Colonic mucosa (tissue), 4 donors: ENCODE data around the gene TGFBR3. TPM values are rescaled to one million over a fixed set of nuclear protein-coding genes. Genes with fewer than 3 reads are reported as not detected.

Experiments used
- DNase-seq: peaks from one replicate; pipeline ENCODE4 v3.0.0-alpha.2; 2020
- H3K27ac ChIP-seq: fragments of 200-600 bp; one replicate; pipeline ENCODE4 v1.8.0; 2021
- H3K27me3 ChIP-seq: fragments of 200-600 bp; one replicate; pipeline ENCODE4 v1.8.0; 2021
- H3K36me3 ChIP-seq: fragments of 200-600 bp; one replicate; pipeline ENCODE4 v1.8.0; 2021
- H3K4me1 ChIP-seq: fragments of 200-600 bp; one replicate; pipeline ENCODE4 v1.8.0; 2021; ENCODE audit warnings: mild to moderate bottlenecking
- H3K4me3 ChIP-seq: fragments of 200-600 bp; one replicate; pipeline ENCODE4 v1.8.0; 2021
- H3K9ac ChIP-seq, 2 donors: one replicate each; pipeline ENCODE4 v1.7.0; 2013; ENCODE audit warnings: control low read depth in 2 of 2, low read depth in 2 of 2, low read length in 2 of 2
- H3K9me3 ChIP-seq: fragments of 200-600 bp; one replicate; pipeline ENCODE4 v1.8.0; 2021
- intact Hi-C: fragments of 100-400 bp; cut with DNase I; formaldehyde crosslinking; loops from one replicate; pipeline ENCODE4 v1.14.1; 2022
- total RNA-seq, 2 donors: library from RNA; stranded (reverse); fragmentation: NEBNext Ultra II Directional in 1 of 2; extraction: Animal tissue kit (Norgen Biotek cat#: 25700) in 1 of 2; gene quantifications; one replicate each; pipeline ENCODE4 v1.2.1, GENCODE V29; 2021
- TF ChIP-seq, protein P1 (sequence below): fragments of 200-600 bp; IDR thresholded peaks from one replicate; pipeline ENCODE4 v1.8.0; 2022; ENCODE audit warnings: antibody characterized with exemption, mild to moderate bottlenecking
- donor health status: healthy.
- donor health status: DM: no; HTN: no; CAD: no.
- donor health status: DM: no; HTN: no; CAD: no.

TGFBR3 gene
- total RNA-seq, 2 donors from 2014 or later: 8.4 to 16.0 TPM

DNA sequence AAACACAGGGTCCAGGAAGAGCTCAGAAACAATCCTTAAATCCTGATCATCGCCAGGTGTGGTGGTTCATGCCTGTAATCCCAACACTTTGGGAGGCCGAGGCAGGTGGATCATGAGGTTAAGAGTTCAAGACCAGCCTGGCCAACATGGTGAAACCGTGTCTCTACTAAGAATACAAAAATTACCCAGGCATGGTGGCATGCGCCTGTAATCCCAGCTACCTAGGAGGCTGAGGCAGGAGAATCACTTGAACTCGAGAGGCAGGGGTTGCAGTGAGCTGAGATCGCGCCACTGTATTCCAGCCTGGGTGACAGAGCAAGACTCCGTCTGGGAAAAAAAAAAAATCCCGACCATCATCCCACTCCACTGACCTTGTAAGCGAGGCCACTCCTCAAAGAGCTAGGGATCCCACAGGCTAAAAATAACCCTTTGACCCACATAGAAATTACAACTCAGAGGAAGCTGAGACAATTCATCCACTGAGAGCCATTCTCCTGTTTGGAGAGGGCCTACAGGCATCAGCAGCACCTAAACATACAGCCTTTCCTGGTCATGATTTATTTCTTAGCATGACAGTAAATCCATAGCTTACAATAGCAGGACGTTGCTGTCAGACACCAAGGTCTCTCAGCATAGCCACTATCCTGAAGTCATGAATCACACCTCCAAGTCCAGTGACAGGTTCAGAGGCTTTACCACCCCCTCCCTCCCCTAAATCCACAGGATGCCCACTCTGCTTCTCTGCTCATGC is 66.7 kb downstream of the TGFBR3 start:
- Histone ChIP-seq H3K9me3 (no peaks in the 10 kb centered on the region), H3K27ac (peak overlapping the region; percentile 48), H3K9ac (peak overlapping the region in 1 of 2 donors; percentile 48), H3K4me3 (no peak overlapping the region), H3K36me3 (no peaks in the 10 kb centered on the region), H3K27me3 (no peaks in the 10 kb centered on the region), H3K4me1 (peaks cover 3% of the 10 kb centered on the region)
- intact Hi-C loops: no loop called here
- TF ChIP-seq, protein P1, sequence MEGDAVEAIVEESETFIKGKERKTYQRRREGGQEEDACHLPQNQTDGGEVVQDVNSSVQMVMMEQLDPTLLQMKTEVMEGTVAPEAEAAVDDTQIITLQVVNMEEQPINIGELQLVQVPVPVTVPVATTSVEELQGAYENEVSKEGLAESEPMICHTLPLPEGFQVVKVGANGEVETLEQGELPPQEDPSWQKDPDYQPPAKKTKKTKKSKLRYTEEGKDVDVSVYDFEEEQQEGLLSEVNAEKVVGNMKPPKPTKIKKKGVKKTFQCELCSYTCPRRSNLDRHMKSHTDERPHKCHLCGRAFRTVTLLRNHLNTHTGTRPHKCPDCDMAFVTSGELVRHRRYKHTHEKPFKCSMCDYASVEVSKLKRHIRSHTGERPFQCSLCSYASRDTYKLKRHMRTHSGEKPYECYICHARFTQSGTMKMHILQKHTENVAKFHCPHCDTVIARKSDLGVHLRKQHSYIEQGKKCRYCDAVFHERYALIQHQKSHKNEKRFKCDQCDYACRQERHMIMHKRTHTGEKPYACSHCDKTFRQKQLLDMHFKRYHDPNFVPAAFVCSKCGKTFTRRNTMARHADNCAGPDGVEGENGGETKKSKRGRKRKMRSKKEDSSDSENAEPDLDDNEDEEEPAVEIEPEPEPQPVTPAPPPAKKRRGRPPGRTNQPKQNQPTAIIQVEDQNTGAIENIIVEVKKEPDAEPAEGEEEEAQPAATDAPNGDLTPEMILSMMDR: no peak
- no peak for DNase-seq

DNA sequence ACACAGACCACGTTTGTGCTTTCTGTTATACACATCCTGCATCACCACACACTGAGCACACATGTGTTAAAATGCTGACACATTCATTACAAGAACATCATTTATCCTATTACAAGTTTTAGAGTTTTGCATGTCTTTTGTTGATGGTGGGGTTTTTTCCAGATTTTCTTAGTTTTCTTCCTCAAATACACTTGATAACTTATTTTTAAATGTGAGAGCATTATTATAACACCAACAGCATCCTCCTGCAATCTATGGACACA is 67.3 kb downstream of the TGFBR3 start:
- TF ChIP-seq, protein P1: no peak
- peaks cover 3% of the 10 kb centered on the region for H3K4me1 ChIP-seq
- H3K9me3 ChIP-seq: no peaks in the 10 kb centered on the region
- intact Hi-C loops: no loop called here
- H3K9ac ChIP-seq: no peak overlapping the region
- no peaks in the 10 kb centered on the region for H3K36me3 ChIP-seq
- no peak overlapping the region for H3K4me3 ChIP-seq
- no peak overlapping the region for H3K27ac ChIP-seq
- no peak for DNase-seq
- H3K27me3 ChIP-seq: no peaks in the 10 kb centered on the region

DNA sequence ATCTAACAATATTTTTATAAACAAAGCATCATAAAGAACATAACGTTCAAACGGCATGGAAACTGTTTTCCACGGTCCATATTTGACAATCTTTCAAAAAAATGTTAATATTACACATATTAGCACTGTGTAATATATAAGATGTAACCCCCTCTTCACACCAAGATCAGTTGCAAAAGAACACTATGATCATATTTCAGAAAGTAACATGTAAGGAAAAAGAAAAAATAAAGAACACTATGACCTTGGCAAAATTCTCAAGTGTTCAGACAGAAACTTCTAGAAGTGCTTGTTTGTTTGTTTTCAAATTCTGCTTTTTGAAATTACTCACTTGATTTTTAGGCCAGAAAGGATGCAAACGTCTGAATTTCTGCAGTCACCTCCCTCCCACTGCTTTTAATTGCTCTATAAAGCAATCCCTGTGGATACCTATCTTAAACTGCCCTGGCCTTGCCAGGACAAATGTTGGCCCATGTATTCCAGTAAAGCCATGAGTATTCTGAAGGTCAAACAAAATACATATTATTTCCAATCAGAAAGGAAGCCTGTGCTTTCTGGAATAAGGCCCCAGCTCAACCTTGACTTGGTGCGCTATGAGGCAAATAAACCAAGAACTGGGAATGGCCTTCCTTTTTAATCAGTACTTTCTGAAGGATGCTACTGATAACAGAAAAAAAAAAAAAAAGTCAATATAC is 68.6 kb downstream of the TGFBR3 start:
- intact Hi-C loops: no loop called here

DNA sequence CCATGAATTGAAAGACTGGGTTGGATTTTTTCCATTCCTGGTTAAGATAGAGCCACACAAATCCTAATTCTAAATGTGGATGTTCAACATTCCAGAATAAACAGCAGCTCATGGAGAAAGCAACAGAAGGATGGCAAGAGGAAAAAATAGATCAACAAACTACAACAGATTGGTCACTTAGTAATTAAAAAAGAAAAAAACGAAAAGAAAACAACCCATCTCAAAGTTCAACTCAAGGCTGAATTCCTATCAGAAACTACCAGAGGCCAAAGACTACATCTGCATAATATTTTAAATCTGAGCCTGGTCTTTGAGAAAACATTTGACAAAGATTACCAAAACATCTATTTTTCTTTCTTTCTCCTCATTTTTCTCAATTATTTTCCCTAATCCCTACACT is 69.9 kb downstream of the TGFBR3 start:
- Histone ChIP-seq H3K27ac (no peak overlapping the region), H3K9ac (peak overlapping the region in 1 of 2 donors; percentile 12), H3K9me3 (no peaks in the 10 kb centered on the region), H3K27me3 (no peaks in the 10 kb centered on the region), H3K4me3 (no peak overlapping the region), H3K36me3 (no peaks in the 10 kb centered on the region), H3K4me1 (peaks cover 3% of the 10 kb centered on the region)
- TF ChIP-seq, protein P1: no peak
- DNase-seq: no peak
- intact Hi-C loops: no loop called here

More for the DNA sequence above, 68.6 kb downstream of the TGFBR3 start:
- Histone ChIP-seq H3K36me3 (no peaks in the 10 kb centered on the region), H3K4me3 (no peak overlapping the region), H3K9me3 (no peaks in the 10 kb centered on the region), H3K9ac (no peak overlapping the region), H3K27ac (no peak overlapping the region), H3K27me3 (no peaks in the 10 kb centered on the region), H3K4me1 (peaks cover 3% of the 10 kb centered on the region)
- DNase-seq: no peak
- TF ChIP-seq, protein P1: no peak

DNA sequence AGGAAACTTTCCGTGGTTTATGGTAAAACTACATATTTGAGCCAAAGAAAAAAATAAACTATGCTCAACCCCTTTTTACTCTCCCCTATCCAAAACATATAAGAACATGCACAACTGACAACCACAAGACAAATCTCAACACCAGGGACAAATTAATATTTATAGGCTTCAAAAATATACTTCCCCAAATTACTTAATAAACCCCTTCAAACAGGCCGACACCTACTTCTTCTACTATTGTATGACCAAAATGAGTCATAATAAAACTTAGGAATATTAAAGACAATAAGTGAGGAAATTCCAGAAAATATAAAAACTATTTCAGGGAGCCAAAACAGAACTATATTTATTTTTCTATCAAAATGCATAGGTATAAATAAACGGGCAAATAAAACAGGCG is 71.5 kb downstream of the TGFBR3 start:
- H3K27ac ChIP-seq: no peak overlapping the region
- H3K9me3 ChIP-seq: no peaks in the 10 kb centered on the region
- no peak overlapping the region for H3K4me3 ChIP-seq
- DNase-seq: no peak
- no peaks in the 10 kb centered on the region for H3K27me3 ChIP-seq
- H3K36me3 ChIP-seq: no peaks in the 10 kb centered on the region
- TF ChIP-seq, protein P1: no peak
- no peak overlapping the region for H3K9ac ChIP-seq
- peaks cover 3% of the 10 kb centered on the region for H3K4me1 ChIP-seq
- intact Hi-C loops: no loop called here
